ENCODE results near the gene TVP23A. TPM values are rescaled to one million over a fixed set of nuclear protein-coding genes. Genes with fewer than 3 reads are reported as not detected.

TVP23A gene
- total and polyA plus RNA-seq, 10 of the 15 experiments (the other 5 are each of a cell fraction or from before 2014, with no cell fraction given), result 1.1 to 6.4 (median 2.2) TPM

DNA sequence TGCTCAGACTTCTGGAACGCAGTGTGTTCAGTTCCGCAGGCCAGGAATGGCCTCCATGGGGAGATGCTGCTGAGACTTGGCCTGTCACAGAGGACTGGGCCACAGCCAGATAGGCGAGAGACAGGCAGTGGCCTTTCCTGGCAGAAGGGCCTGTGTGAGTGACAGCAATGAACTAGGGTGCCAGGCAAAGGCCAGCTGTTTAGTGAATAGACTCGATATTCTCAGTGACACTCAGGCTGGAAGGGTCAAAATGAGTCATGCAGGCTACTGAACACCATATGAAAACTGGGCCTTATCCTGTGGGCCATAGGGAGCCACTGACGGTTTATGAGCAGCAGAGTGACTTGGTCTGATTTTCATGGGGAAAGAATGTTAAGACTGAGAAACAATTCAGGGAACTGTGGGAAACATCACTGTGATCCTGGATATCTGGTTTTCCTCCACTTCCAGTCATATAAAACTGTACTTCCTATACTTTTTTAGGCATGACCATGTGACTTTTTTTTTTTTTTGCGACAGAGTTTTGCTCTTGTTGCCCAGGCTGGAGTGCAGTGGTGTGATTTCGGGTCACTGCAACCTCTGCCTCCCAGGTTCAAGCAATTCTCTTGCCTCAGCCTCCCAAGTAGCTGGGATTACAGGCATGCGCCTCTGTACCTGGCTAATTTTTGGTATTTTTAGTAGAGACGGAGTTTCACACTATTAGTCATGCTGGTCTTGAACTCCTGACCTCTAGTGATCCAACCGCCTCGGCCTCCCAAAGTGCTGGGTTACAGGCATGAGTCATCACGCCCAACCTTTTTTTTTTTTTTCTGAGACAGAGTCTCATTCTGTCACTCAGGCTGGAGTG is 80.1 kb downstream of the TVP23A start (continued):
- TF ChIP-seq, protein P1, sequence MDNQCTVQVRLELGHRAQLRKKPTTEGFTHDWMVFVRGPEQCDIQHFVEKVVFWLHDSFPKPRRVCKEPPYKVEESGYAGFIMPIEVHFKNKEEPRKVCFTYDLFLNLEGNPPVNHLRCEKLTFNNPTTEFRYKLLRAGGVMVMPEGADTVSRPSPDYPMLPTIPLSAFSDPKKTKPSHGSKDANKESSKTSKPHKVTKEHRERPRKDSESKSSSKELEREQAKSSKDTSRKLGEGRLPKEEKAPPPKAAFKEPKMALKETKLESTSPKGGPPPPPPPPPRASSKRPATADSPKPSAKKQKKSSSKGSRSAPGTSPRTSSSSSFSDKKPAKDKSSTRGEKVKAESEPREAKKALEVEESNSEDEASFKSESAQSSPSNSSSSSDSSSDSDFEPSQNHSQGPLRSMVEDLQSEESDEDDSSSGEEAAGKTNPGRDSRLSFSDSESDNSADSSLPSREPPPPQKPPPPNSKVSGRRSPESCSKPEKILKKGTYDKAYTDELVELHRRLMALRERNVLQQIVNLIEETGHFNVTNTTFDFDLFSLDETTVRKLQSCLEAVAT (IDR thresholded peaks at IDR 0.05), result 0 out of 2 replicates have a peak, but pooled peaks have one; percentile 1
- TF ChIP-seq IKZF2 (IDR thresholded peaks at IDR 0.05), result peak; percentile 79 to 83
- TF ChIP-seq, protein P2, sequence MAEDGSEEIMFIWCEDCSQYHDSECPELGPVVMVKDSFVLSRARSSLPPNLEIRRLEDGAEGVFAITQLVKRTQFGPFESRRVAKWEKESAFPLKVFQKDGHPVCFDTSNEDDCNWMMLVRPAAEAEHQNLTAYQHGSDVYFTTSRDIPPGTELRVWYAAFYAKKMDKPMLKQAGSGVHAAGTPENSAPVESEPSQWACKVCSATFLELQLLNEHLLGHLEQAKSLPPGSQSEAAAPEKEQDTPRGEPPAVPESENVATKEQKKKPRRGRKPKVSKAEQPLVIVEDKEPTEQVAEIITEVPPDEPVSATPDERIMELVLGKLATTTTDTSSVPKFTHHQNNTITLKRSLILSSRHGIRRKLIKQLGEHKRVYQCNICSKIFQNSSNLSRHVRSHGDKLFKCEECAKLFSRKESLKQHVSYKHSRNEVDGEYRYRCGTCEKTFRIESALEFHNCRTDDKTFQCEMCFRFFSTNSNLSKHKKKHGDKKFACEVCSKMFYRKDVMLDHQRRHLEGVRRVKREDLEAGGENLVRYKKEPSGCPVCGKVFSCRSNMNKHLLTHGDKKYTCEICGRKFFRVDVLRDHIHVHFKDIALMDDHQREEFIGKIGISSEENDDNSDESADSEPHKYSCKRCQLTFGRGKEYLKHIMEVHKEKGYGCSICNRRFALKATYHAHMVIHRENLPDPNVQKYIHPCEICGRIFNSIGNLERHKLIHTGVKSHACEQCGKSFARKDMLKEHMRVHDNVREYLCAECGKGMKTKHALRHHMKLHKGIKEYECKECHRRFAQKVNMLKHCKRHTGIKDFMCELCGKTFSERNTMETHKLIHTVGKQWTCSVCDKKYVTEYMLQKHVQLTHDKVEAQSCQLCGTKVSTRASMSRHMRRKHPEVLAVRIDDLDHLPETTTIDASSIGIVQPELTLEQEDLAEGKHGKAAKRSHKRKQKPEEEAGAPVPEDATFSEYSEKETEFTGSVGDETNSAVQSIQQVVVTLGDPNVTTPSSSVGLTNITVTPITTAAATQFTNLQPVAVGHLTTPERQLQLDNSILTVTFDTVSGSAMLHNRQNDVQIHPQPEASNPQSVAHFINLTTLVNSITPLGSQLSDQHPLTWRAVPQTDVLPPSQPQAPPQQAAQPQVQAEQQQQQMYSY (CRISPR knock-in tag; IDR thresholded peaks at IDR 0.05), result no peak
- TF ChIP-seq, protein P3, sequence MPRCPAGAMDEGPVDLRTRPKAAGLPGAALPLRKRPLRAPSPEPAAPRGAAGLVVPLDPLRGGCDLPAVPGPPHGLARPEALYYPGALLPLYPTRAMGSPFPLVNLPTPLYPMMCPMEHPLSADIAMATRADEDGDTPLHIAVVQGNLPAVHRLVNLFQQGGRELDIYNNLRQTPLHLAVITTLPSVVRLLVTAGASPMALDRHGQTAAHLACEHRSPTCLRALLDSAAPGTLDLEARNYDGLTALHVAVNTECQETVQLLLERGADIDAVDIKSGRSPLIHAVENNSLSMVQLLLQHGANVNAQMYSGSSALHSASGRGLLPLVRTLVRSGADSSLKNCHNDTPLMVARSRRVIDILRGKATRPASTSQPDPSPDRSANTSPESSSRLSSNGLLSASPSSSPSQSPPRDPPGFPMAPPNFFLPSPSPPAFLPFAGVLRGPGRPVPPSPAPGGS (IDR thresholded peaks at IDR 0.05; ENCODE audit: borderline replicate concordance, insufficient read depth, low read depth, low read length, poor library complexity, severe bottlenecking), result peak; percentile 86
- peak; percentile 13; the same call in 1 of the 2 replicates for TF ChIP-seq ZBED1 (IDR thresholded peaks at IDR 0.05; ENCODE audit: borderline replicate concordance)
- TF ChIP-seq TCF3 (IDR thresholded peaks at IDR 0.05; ENCODE audit: borderline replicate concordance, insufficient read depth, low read depth, low read length), result peak; percentile 88
- TF ChIP-seq, protein P4, sequence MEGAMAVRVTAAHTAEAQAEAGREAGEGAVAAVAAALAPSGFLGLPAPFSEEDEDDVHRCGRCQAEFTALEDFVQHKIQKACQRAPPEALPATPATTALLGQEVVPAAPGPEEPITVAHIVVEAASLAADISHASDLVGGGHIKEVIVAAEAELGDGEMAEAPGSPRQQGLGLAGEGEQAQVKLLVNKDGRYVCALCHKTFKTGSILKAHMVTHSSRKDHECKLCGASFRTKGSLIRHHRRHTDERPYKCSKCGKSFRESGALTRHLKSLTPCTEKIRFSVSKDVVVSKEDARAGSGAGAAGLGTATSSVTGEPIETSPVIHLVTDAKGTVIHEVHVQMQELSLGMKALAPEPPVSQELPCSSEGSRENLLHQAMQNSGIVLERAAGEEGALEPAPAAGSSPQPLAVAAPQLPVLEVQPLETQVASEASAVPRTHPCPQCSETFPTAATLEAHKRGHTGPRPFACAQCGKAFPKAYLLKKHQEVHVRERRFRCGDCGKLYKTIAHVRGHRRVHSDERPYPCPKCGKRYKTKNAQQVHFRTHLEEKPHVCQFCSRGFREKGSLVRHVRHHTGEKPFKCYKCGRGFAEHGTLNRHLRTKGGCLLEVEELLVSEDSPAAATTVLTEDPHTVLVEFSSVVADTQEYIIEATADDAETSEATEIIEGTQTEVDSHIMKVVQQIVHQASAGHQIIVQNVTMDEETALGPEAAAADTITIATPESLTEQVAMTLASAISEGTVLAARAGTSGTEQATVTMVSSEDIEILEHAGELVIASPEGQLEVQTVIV (IDR thresholded peaks at IDR 0.05; ENCODE audit: borderline replicate concordance, partially characterized antibody), result no peak
- TF ChIP-seq POLR2A (IDR thresholded peaks at IDR 0.05; ENCODE audit: low read depth, low read length), result peak; percentile 57
- TF ChIP-seq ATF7 (IDR thresholded peaks at IDR 0.05; ENCODE audit: low read depth), result peak; percentile 86
- no peak for TF ChIP-seq EZH2 (IDR thresholded peaks at IDR 0.05; ENCODE audit: borderline replicate concordance, control insufficient read depth, low read depth, low read length)
- TF ChIP-seq, protein P5, sequence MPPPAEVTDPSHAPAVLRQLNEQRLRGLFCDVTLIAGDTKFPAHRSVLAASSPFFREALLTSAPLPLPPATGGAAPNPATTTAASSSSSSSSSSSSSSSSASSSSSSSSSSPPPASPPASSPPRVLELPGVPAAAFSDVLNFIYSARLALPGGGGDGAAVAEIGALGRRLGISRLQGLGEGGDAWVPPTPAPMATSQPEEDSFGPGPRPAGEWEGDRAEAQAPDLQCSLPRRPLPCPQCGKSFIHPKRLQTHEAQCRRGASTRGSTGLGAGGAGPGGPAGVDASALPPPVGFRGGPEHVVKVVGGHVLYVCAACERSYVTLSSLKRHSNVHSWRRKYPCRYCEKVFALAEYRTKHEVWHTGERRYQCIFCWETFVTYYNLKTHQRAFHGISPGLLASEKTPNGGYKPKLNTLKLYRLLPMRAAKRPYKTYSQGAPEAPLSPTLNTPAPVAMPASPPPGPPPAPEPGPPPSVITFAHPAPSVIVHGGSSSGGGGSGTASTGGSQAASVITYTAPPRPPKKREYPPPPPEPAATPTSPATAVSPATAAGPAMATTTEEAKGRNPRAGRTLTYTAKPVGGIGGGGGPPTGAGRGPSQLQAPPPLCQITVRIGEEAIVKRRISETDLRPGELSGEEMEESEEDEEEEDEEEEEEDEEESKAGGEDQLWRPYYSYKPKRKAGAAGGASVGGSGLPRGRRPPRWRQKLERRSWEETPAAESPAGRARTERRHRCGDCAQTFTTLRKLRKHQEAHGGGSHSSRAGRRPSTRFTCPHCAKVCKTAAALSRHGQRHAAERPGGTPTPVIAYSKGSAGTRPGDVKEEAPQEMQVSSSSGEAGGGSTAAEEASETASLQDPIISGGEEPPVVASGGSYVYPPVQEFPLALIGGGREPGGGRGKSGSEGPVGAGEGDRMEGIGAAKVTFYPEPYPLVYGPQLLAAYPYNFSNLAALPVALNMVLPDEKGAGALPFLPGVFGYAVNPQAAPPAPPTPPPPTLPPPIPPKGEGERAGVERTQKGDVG (CRISPR knock-in tag; IDR thresholded peaks at IDR 0.05), result no peak
- TF ChIP-seq, protein P6, sequence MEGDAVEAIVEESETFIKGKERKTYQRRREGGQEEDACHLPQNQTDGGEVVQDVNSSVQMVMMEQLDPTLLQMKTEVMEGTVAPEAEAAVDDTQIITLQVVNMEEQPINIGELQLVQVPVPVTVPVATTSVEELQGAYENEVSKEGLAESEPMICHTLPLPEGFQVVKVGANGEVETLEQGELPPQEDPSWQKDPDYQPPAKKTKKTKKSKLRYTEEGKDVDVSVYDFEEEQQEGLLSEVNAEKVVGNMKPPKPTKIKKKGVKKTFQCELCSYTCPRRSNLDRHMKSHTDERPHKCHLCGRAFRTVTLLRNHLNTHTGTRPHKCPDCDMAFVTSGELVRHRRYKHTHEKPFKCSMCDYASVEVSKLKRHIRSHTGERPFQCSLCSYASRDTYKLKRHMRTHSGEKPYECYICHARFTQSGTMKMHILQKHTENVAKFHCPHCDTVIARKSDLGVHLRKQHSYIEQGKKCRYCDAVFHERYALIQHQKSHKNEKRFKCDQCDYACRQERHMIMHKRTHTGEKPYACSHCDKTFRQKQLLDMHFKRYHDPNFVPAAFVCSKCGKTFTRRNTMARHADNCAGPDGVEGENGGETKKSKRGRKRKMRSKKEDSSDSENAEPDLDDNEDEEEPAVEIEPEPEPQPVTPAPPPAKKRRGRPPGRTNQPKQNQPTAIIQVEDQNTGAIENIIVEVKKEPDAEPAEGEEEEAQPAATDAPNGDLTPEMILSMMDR (IDR thresholded peaks at IDR 0.05 in 2 of 3, conservative IDR thresholded peaks at IDR 0.05 in 1 of 3; ENCODE audit: control insufficient read depth in 2 of 3, extremely low read depth in 1 of 3, insufficient read depth in 1 of 3, low read depth in 3 of 3, low read length in 3 of 3), result no peak
